SU-DHL-6 (cell line): Measurements from ENCODE around the gene CNTNAP5.

ENCODE experiments used
- H2AFZ ChIP-seq: fragments of 200-600 bp; sonication (generic); 2 replicates; pipeline ENCODE4 v1.6.1; 2014; ENCODE audit warnings: low read depth, mild to moderate bottlenecking, moderate library complexity, mixed read lengths, antibody characterized with exemption, low read length; ENCODE audit not compliant: severe bottlenecking
- H3F3A ChIP-seq: fragments of 200-600 bp; shearing (Covaris generic); 2 replicates; pipeline ENCODE4 v1.6.0; 2016; ENCODE audit warnings: antibody characterized with exemption, mild to moderate bottlenecking; ENCODE audit not compliant: insufficient read depth
- H3K27ac ChIP-seq: fragments of 200-600 bp; sonication (generic); 2 replicates; pipeline ENCODE4 v1.5.1; 2016; ENCODE audit warnings: low read depth, mild to moderate bottlenecking, low read length, moderate library complexity, mixed read lengths
- H3K27me3 ChIP-seq: fragments of 200-600 bp; sonication (generic), shearing (Covaris generic); 2 replicates; pipeline ENCODE4 v1.6.0; 2014; ENCODE audit warnings: mild to moderate bottlenecking, low read length
- H3K36me3 ChIP-seq: fragments of 200-600 bp; sonication (generic); 2 replicates; pipeline ENCODE4 v1.6.1; 2014; ENCODE audit warnings: mild to moderate bottlenecking, low read length, mixed read lengths
- H3K4me2 ChIP-seq: fragments of 300-600, 200-600 bp; shearing (Covaris generic), sonication (generic); 2 replicates; pipeline ENCODE4 v1.6.0; 2014; ENCODE audit warnings: low read length, low read depth, mild to moderate bottlenecking; ENCODE audit not compliant: poor library complexity, severe bottlenecking
- H3K4me3 ChIP-seq: fragments of 200-600 bp; sonication (generic); 2 replicates; pipeline ENCODE4 v1.5.1; 2014; ENCODE audit warnings: antibody characterized with exemption, low read length, mild to moderate bottlenecking, mixed read lengths; ENCODE audit not compliant: insufficient read depth, poor library complexity, severe bottlenecking
- H3K79me2 ChIP-seq: fragments of 200-600 bp; sonication (generic); 2 replicates; pipeline ENCODE4 v1.6.1; 2014; ENCODE audit warnings: mild to moderate bottlenecking, low read length, moderate library complexity; ENCODE audit not compliant: insufficient read depth
- H3K9ac ChIP-seq: fragments of 200-600 bp; sonication (generic); 2 replicates; pipeline ENCODE4 v1.7.0; 2014; ENCODE audit warnings: mild to moderate bottlenecking, low read length
- H3K9me2 ChIP-seq: fragments of 200-600 bp; sonication (generic); replicated peaks from 2 replicates; pipeline ENCODE4 v1.6.1; 2014; ENCODE audit warnings: low read length; ENCODE audit not compliant: insufficient read depth
- H3K9me3 ChIP-seq: fragments of 200-600 bp; sonication (generic); 2 replicates; pipeline ENCODE4 v1.6.1; 2014; ENCODE audit warnings: low read length, mixed read lengths; ENCODE audit not compliant: insufficient read depth
- H4K20me1 ChIP-seq: fragments of 200-600 bp; sonication (generic); 2 replicates; pipeline ENCODE4 v1.6.1; 2014; ENCODE audit warnings: low read depth, mild to moderate bottlenecking, antibody characterized with exemption, low read length, moderate library complexity, mixed read lengths
- EZH2phosphoT487 ChIP-seq: fragments of 200-600 bp; sonication (generic), shearing (Covaris generic); conservative IDR thresholded peaks from 2 replicates; pipeline ENCODE4 v1.6.1; 2018; ENCODE audit warnings: mild to moderate bottlenecking, antibody characterized with exemption, low read length, moderate library complexity, mixed read lengths
- TF ChIP-seq, protein P1 (sequence below): fragments of 200-600 bp; sonication (generic); IDR thresholded peaks from one replicate; pipeline ENCODE4 v1.5.1; 2017; ENCODE audit warnings: antibody characterized with exemption, mild to moderate bottlenecking, low read length, moderate library complexity; ENCODE audit not compliant: insufficient read depth, poor library complexity, severe bottlenecking

Gene CNTNAP5

DNA sequence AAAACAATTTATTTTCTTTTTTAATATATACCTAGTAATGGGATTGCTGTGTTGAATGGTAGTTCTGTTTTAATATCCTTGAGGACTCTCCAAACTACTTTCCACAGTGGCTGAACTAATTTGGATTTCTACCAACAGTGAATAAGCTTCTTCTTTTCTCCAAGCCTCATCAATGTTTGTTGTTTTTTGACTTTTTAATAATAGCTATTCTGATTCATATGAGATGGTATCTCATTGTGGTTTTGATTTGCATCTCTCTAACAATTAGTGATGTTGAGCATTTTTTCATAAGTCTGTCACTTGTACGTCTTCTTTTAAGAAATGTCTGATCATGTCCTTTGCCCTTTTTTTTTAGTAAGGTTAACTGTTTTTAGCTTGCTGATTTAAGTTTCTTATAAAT is 863.3 kb downstream of the CNTNAP5 start:
- Histone ChIP-seq H3K4me3 (no peak overlapping the region), H3K79me2 (no peaks in the 10 kb centered on the region), H3K9me2 (no peaks in the 10 kb centered on the region), H3K36me3 (no peaks in the 10 kb centered on the region), H3K9me3 (no peaks in the 10 kb centered on the region), H3K9ac (no peak overlapping the region), H3K27me3 (no peaks in the 10 kb centered on the region), H3F3A (no peaks in the 10 kb centered on the region), H2AFZ (no peak overlapping the region), H4K20me1 (no peaks in the 10 kb centered on the region), H3K4me2 (no peak overlapping the region), H3K27ac (no peak overlapping the region)
- no peak for TF ChIP-seq EZH2phosphoT487
- TF ChIP-seq, protein P1, sequence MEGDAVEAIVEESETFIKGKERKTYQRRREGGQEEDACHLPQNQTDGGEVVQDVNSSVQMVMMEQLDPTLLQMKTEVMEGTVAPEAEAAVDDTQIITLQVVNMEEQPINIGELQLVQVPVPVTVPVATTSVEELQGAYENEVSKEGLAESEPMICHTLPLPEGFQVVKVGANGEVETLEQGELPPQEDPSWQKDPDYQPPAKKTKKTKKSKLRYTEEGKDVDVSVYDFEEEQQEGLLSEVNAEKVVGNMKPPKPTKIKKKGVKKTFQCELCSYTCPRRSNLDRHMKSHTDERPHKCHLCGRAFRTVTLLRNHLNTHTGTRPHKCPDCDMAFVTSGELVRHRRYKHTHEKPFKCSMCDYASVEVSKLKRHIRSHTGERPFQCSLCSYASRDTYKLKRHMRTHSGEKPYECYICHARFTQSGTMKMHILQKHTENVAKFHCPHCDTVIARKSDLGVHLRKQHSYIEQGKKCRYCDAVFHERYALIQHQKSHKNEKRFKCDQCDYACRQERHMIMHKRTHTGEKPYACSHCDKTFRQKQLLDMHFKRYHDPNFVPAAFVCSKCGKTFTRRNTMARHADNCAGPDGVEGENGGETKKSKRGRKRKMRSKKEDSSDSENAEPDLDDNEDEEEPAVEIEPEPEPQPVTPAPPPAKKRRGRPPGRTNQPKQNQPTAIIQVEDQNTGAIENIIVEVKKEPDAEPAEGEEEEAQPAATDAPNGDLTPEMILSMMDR = no peak

- Histone ChIP-seq H3K36me3 (no peaks in the 10 kb centered on the region), H3K4me2 (no peak overlapping the region), H3F3A (no peaks in the 10 kb centered on the region), H3K9me2 (no peaks in the 10 kb centered on the region), H3K79me2 (no peaks in the 10 kb centered on the region), H3K4me3 (no peak overlapping the region), H3K27me3 (no peaks in the 10 kb centered on the region), H2AFZ (no peak overlapping the region), H3K9me3 (no peaks in the 10 kb centered on the region), H4K20me1 (no peaks in the 10 kb centered on the region), H3K9ac (no peak overlapping the region), H3K27ac (no peak overlapping the region)
- TF ChIP-seq, protein P1 = no peak
- TF ChIP-seq EZH2phosphoT487 = no peak
Observed at GRCh38 chr2:124894199-124894598, 869.1 kb downstream of the CNTNAP5 start.

- Histone ChIP-seq H3K4me2 (no peak overlapping the region), H2AFZ (no peak overlapping the region), H3K79me2 (no peaks in the 10 kb centered on the region), H4K20me1 (no peaks in the 10 kb centered on the region), H3K36me3 (no peaks in the 10 kb centered on the region), H3K9me3 (no peaks in the 10 kb centered on the region), H3K9ac (no peak overlapping the region), H3K4me3 (no peak overlapping the region), H3K27me3 (no peaks in the 10 kb centered on the region), H3K9me2 (no peaks in the 10 kb centered on the region), H3F3A (no peaks in the 10 kb centered on the region), H3K27ac (no peak overlapping the region)
- TF ChIP-seq, protein P1 = no peak
- TF ChIP-seq EZH2phosphoT487 = no peak
Observed at GRCh38 chr2:124898827-124899226, 873.7 kb downstream of the CNTNAP5 start.
